HG03521 (cell line): Measurements from ENCODE around the gene ITGA4.
"Not testable (repeated sequence)": the region's sequence is repeated elsewhere in the genome, so short reads cannot be mapped to it uniquely, and the experiment has no call there.

Experiments
- ATAC-seq: cut with Tn5 transposase; IDR thresholded peaks from one replicate; pipeline ENCODE4 v1.9.1; 2021; ENCODE audit warnings: mild to moderate bottlenecking, moderate library complexity; ENCODE audit not compliant: unreplicated experiment

The ITGA4 gene

DNA sequence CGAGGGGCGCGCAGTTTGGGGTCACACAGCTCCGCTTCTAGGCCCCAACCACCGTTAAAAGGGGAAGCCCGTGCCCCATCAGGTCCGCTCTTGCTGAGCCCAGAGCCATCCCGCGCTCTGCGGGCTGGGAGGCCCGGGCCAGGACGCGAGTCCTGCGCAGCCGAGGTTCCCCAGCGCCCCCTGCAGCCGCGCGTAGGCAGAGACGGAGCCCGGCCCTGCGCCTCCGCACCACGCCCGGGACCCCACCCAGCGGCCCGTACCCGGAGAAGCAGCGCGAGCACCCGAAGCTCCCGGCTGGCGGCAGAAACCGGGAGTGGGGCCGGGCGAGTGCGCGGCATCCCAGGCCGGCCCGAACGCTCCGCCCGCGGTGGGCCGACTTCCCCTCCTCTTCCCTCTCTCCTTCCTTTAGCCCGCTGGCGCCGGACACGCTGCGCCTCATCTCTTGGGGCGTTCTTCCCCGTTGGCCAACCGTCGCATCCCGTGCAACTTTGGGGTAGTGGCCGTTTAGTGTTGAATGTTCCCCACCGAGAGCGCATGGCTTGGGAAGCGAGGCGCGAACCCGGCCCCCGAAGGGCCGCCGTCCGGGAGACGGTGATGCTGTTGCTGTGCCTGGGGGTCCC lies at the start of gene ITGA4:
ITGA4 (plus strand) TSS at position 266 of the 620 bp plus-strand sequence; CDS start at position 535, 269 bp downstream.
- ATAC-seq, result peak; percentile 82

DNA sequence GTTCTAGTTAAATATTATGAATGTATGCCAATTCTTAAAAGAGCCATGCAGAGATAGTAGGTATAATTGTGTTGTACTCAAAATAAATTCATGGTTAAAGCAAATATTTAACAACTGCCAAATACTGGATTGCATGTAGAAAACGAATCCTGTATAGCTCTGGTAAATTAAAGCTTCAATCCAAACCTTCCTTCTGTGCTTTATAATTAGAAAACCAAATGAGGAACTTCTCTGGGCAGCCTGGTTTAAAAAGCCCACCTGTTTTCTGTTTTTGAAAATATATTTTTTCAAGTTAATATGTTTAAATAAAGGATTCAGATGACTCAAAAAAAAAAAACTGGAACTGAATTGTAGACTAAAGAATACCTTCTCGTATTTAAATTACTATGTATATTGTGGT lies 48.3 kb upstream of the ITGA4 start:
- no peak for ATAC-seq

DNA sequence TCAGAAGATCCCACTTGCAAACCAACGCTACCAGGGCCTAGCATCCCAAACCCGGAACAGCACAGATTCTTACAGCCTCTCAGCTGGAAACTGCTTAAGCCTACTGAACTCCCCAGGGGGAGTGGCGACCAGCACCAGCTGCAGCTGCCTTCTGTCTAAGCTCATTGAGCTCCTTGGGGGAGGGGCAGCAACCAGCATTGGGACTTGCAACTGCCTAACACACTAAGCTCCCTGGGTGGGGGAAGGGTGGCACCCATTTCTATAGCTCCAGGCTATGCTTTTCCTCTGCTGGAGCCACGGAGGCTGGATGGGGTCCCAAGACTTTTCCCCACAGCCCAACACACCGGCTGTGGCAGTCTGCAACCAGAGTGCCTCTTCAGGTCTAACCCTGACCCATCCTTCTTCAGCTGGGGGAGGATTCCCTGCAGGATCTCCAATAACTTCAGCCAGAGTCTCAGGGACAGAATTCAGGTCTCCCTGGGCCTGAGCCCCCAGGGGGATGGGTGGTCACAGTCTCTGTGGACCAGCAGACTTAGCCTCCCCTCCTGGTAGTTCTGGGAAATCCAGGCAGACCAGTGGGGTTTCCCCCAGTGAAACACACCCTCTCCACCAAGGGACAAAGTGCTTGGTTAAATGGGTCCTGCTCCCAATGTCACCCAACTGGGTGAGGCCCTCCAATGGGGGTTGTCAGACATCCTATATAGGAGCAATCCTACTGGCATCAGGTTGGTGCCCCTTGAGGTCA lies 45.9 kb upstream of the ITGA4 start:
- peak; percentile 92 for ATAC-seq

GRCh38 chr2:181419129-181419855 lies 37.9 kb upstream of the ITGA4 start:
- ATAC-seq, result no peak

- ATAC-seq, result no peak
These were observed 36.7 kb upstream of the ITGA4 start for GRCh38 chr2:181420259-181421130.

GRCh38 chr2:181421131-181421458 lies 36.1 kb upstream of the ITGA4 start:
- no peak for ATAC-seq

DNA sequence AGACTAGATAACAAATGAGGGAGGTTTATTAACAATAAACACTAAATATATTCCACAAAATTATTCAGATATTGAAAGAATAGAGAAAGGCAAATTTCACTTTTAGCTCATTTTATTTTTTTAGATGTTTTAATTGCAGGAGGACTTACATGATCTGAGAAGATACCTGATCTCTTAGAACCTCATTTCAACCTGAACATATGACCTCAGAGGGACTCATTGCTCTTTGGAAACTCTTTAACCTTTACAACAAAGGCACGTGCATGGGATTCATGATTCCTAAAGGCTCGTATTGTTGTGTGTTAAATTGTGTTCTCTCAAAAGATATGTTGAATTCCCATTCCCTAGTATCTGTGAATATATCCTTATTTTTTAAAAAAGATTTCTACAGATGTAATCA lies 35.7 kb upstream of the ITGA4 start:
- ATAC-seq, result no peak

GRCh38 chr2:181426672-181427071 lies 30.5 kb upstream of the ITGA4 start:
- no peak for ATAC-seq

DNA sequence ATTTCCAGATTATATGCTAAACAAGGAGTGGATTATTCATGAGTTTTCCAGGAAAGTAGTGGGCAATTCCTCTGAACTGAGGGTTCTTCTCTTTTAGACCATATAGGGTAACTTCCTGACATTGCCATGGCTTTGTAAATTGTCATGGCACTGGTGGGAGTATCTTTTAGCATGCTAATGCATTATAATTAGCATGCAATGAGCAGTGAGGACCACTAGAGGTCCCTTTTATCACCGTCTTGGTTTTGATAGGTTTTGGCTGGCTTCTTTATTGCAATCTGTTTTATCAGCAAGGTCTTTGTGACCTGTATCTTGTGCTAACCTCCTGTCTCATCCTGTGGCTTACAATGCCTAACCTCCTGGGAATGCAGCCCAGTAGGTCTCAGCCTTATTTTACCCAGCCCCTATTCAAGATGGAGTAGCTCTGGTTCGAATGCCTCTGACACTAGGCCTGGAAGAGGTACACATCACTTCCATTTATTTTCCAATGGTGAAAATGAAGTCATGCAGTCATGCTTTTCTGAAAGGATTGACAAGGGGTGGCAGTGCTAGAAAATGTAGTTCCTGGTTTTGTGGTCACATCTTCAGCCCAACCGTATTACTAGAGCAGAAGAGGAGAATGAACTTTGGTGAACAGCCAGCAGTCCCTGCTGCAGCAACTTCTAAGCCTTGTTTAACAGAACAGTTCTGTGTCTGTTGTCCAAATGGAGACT lies 26.6 kb upstream of the ITGA4 start:
- no peak for ATAC-seq

DNA sequence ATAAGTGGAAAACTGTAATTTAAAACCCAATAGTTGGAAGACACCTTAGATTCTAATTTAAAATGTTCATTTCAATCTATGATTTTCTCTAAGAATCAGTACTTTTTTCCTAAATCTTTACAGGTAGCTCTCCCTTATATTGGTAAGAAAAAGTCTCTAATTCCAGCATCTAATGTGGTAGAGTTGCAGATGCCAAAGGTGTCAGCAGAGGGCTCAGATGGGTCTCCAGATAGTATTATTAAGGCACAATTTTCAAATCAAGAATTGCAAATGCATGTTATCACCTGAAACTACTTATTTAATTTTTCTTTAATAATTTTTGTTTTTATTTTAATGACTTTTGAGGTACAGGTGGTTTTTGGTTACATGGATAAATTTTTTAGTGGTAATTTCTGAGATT lies 25.5 kb upstream of the ITGA4 start:
- no peak for ATAC-seq

- no peak for ATAC-seq
These were observed 18.9 kb upstream of the ITGA4 start for GRCh38 chr2:181438261-181438660.

GRCh38 chr2:181440344-181440743 lies 16.8 kb upstream of the ITGA4 start:
- no peak for ATAC-seq

GRCh38 chr2:181440919-181441318 lies 16.3 kb upstream of the ITGA4 start:
- ATAC-seq, result no peak

DNA sequence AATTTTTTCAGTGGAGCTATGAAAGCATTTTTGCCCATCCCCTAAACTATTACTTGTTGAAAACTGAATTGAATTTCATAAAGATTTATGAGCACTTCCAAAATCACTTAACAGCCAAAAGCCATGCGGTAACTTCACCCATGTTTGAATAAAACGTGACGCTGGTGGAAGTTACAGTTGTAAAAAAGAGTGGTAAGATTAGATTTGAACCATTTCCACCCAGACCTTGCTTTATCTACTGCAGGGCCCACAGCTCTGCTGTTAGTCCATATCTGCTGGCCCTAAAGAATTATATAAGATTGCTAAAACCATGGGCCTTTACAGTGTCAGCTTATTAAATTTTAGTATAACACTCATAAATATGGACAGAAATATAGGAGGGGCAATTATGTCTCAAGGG lies 15.5 kb upstream of the ITGA4 start:
- no peak for ATAC-seq

GRCh38 chr2:181444654-181445053 lies 12.5 kb upstream of the ITGA4 start:
- ATAC-seq, result no peak

- ATAC-seq, result no peak
These were observed 10.2 kb upstream of the ITGA4 start for GRCh38 chr2:181446985-181447384.

GRCh38 chr2:181449278-181449677 lies 7.9 kb upstream of the ITGA4 start:
- ATAC-seq, result not testable (repeated sequence)

GRCh38 chr2:181454686-181455450 lies 2.3 kb upstream of the ITGA4 start:
- ATAC-seq, result no peak

- peak; percentile 58 for ATAC-seq
These were observed 496 bp upstream of the ITGA4 start for GRCh38 chr2:181456660-181457120.
